Measurements from ENCODE around the gene PCDHGC5.

The PCDHGC5 gene

GRCh38 chr5:141513627-141514329 is 24.9 kb downstream of the PCDHGC5 start:
- DNase-seq (ENCODE audit: insufficient read length, low spot score) (no peak), FAIRE-seq (no peak)
- TF ChIP-seq CTCF (IDR thresholded peaks at IDR 0.05; ENCODE audit: insufficient read depth, missing control alignments) = no peak

- DNase-seq (ENCODE audit: insufficient read length, low spot score) (no peak), FAIRE-seq (no peak)
- no peak for TF ChIP-seq CTCF (IDR thresholded peaks at IDR 0.05; ENCODE audit: insufficient read depth, missing control alignments)
Observed at GRCh38 chr5:141514330-141515133, 25.7 kb downstream of the PCDHGC5 start.

GRCh38 chr5:141515141-141515540 is 26.3 kb downstream of the PCDHGC5 start:
- FAIRE-seq = no peak
- DNase-seq (ENCODE audit: insufficient read length, low spot score) = no peak
- no peak for TF ChIP-seq CTCF (IDR thresholded peaks at IDR 0.05; ENCODE audit: insufficient read depth, missing control alignments)

GRCh38 chr5:141515946-141516671 is 27.2 kb downstream of the PCDHGC5 start:
- no peak for TF ChIP-seq CTCF (IDR thresholded peaks at IDR 0.05; ENCODE audit: insufficient read depth, missing control alignments)
- FAIRE-seq = no peak
- DNase-seq (ENCODE audit: insufficient read length, low spot score) = no peak

GRCh38 chr5:141516672-141517025 is 27.8 kb downstream of the PCDHGC5 start:
- FAIRE-seq (no peak), DNase-seq (ENCODE audit: insufficient read length, low spot score) (no peak)
- TF ChIP-seq CTCF (IDR thresholded peaks at IDR 0.05; ENCODE audit: insufficient read depth, missing control alignments) = no peak

- no peak for TF ChIP-seq CTCF (IDR thresholded peaks at IDR 0.05; ENCODE audit: insufficient read depth, missing control alignments)
- DNase-seq (ENCODE audit: insufficient read length, low spot score) (no peak), FAIRE-seq (no peak)
Observed at GRCh38 chr5:141517312-141517711, 28.4 kb downstream of the PCDHGC5 start.

Measured in D721Med (cell line).